Stimulated activated CD8-positive, alpha-beta memory T cell treated with anti-CD3 and anti-CD28 coated beads, Interleukin-12 subunit alpha, Interleukin-12 subunit beta, amount 100 ng/mL, for 1 hour (primary cell): ENCODE data around the gene CELF4.

Experiments
- DNase-seq: peaks from one replicate; pipeline ENCODE4 v3.0.0-alpha.2; 2020; ENCODE audit warnings: low read depth

The CELF4 gene

GRCh38 chr18:37524498-37525261, 40.9 kb downstream of the CELF4 start:
- no peak for DNase-seq

GRCh38 chr18:37524139-37524497, 41.5 kb downstream of the CELF4 start:
- DNase-seq: no peak

DNA sequence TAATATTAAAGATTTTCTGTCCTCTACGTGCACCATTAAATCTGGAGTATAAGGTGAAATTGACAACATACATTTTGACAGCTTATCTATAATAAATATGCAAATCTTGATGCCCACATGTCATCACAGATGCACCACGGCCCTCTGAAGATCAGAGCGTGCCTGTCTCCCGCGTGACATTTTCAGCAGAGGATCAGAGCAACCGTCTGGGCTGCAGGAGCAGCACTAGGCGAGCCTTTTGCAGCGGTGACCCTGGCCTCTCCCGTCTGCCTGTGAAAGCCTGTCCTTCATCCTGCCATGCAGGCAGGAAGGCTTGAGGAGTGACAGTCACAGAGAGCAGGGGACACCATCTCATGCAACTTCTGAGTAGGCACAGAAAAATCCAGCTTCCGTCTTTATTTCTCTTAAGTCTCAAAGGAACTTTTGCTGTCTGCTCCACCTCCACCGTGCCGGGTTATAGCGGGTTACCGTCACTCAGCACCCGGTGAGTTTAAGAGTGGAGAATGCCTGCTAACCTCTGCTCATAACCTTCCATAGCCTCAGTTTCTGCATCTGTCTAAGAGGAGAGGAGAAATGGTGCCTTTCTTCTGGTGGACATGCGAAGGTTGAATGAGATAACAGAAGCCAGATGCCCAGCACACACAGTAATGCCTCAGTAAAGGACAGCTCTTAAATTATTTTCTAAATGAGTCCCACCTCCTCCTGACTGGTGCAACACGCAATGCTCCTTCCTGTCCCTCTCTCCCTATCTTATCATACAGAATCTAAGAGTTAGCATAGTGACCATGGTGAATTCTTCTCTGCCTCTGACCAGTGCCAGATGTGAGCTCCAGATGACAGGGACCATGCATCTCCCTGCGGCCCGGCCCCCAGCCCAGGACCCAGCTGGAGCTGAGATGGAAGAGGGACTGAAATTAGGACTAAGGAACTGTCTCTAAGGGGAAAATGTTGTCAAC, 43.8 kb downstream of the CELF4 start:
- no peak for DNase-seq

DNA sequence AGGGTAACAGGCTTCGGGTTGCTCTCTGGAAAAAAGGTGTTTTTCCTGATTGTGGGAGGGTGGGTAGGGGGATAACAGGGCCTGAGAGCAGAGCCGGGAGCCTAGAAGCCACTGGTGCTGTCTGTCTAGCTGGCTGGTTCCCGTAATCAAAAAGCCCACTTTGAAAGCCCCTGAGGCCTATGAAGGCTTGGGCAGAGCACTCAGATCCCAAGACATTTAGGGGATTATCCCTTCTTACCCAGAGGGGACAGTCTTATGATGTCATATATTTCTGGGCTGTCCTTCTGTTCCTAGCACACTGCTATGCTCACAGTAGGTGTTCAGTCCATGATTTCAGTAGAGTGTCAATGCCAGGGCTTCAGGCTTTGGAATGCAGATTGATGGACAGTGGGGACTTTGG, 45.1 kb downstream of the CELF4 start:
- no peak for DNase-seq

GRCh38 chr18:37519510-37520135, 46.0 kb downstream of the CELF4 start:
- no peak for DNase-seq

GRCh38 chr18:37516361-37516853, 49.2 kb downstream of the CELF4 start:
- DNase-seq: no peak

- no peak for DNase-seq
Observed at GRCh38 chr18:37514953-37515352, 50.6 kb downstream of the CELF4 start.

- DNase-seq: no peak
Observed at GRCh38 chr18:37512400-37512799, 53.2 kb downstream of the CELF4 start.

- no peak for DNase-seq
Observed at GRCh38 chr18:37511721-37512298, 53.8 kb downstream of the CELF4 start.

GRCh38 chr18:37509600-37509999, 56.0 kb downstream of the CELF4 start:
- DNase-seq: no peak

- no peak for DNase-seq
Observed at GRCh38 chr18:37508207-37508606, 57.4 kb downstream of the CELF4 start.

- DNase-seq: no peak
Observed at GRCh38 chr18:37507239-37507638, 58.4 kb downstream of the CELF4 start.

DNA sequence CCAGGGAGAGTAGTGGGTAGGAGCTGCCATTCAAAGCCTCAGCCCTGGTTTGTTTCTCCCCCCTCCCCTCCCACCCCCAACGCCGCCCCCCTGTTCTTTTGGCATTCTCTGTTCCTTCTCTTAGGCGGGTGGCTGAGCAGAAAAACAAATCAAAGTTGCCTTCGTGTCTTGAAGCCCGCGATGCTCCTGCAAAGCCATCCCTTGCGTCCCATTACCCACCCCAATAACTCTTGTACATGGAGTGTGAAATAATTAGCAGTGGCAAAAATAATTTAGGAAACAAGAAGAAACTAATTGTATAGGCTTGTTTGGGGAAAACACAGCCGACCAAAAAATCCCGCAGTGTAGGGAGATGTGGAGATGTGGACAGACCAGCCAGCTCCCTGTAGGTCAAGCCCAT, 59.6 kb downstream of the CELF4 start:
- DNase-seq: no peak

GRCh38 chr18:37505321-37505720, 60.3 kb downstream of the CELF4 start:
- DNase-seq: no peak

- no peak for DNase-seq
Observed at GRCh38 chr18:37502601-37503000, 63.0 kb downstream of the CELF4 start.

GRCh38 chr18:37502036-37502435, 63.6 kb downstream of the CELF4 start:
- DNase-seq: no peak

DNA sequence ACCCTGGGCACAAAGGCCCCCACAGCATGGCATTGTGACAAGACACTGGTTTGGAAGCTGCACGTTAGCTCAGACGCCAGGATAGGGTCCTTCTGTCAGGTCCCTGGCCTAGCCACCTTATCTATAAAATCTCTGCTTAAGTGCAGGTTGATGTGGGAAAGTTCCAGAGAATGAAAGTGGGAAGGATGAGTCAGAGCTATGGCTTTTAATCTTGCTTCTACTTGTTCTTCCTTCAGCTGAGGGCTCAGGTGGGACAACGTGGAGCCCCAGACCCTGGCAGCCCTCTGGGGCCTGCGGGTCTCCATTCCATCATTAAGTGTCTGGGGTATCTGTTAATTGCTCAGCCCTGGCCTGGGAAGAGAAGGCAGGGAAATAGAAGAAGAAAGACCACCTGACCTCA, 64.5 kb downstream of the CELF4 start:
- no peak for DNase-seq

GRCh38 chr18:37499913-37500312, 65.7 kb downstream of the CELF4 start:
- no peak for DNase-seq

GRCh38 chr18:37499044-37499443, 66.6 kb downstream of the CELF4 start:
- no peak for DNase-seq

DNA sequence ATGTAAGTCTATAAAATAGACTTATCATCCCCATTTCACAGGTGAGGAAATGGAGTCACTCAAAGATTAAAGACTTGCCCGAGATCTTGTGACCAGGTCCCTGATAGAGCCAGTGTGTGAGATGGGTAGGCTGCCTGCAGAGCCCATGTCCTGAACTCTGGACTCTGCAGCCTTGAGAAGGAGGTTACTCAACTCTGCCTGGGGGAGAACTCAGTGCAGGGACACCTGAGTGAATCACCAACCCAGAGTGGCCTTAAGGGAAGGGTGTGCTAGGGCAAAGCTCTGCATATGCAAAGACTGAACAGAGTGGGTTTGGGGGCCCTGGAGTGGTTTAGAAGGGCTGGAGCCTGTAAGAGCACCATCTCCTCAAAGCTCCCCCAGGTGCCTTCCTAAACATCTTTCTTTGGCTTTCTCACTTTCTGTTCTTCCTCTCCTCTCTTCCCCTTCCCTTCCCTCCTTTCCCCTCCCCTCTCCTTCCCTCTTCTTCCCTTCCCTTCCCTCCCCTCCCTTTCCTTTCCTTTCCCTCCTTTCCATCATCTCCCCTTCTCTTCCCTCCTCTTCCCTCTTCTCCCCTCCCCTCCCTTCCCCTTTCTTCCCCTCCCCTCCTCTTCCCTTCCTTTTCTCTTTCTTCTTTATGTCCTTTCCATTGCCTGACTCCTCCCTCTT, 67.6 kb downstream of the CELF4 start:
- no peak for DNase-seq

GRCh38 chr18:37496568-37496967, 69.0 kb downstream of the CELF4 start:
- DNase-seq: no peak

DNA sequence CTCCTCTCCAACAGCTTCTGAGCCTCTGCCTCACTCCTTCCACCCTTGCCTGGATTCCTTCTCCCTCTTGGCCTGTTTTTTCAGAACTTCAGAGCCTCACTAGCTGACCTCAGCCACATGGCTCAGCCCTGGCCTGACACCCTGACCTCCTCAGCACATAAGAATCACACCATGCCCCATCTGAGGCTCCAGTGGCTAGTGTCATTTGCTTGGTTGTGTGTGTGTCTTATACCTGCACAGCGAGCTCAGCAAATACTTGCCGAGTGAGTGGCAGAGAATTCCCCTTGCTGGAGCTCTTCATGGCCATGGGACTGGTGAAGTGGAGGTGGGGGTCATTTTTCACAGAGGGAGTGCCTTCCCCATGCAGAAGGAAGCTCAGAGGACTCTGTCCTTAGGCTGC, 70.2 kb downstream of the CELF4 start:
- no peak for DNase-seq
